Germinal center (tissue), 1 donor: ENCODE results near the gene ITGA8.
"Not testable (repeated sequence)": the region's sequence is repeated elsewhere in the genome, so short reads cannot be mapped to it uniquely, and the experiment has no call there.

Source experiments
- DNase-seq: peaks from one replicate; pipeline ENCODE4 v3.0.0; 2012; ENCODE audit warnings: mixed read lengths, low spot score

ITGA8 gene

DNA sequence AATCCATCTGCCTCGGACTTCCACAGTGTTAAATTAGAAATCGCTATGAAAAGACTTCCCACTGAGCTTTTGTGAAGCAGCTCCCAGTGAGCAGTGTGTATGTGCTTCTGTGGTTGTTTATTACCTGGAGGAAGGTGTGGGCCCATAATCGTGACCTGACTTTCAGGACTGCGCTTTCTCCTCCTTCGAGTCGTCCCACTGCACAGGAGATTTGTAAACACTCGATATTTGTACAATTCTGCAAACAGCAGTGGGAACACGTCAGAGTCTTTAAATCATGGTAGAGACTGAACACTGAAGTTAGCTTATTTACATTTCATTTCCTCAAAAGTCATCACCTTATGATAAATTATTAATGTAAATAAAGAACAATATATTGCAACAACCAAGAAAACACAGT lies 171.4 kb downstream of the ITGA8 start:
- DNase-seq = no peak

GRCh38 chr10:15546606-15547005 lies 173.1 kb downstream of the ITGA8 start:
- no peak for DNase-seq

DNA sequence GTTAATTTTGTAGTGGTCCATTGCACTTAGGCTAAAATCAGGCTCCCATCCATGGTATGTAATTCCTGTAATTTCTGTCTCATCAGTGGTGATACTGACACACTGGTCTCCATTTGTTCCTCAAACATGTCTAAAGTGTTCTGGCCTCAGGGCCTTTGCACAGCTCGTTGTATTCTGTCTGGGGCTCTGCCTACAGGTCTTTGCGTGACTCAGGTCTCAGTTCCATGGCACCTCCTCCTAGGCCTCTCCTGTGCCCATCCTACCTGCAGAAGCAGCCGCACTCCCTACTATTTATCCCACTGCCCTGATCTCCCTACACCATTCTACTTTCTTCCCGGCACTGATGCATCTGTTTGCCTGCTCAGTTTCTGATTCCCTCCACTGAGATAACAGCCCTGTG lies 173.8 kb downstream of the ITGA8 start:
- DNase-seq = no peak

DNA sequence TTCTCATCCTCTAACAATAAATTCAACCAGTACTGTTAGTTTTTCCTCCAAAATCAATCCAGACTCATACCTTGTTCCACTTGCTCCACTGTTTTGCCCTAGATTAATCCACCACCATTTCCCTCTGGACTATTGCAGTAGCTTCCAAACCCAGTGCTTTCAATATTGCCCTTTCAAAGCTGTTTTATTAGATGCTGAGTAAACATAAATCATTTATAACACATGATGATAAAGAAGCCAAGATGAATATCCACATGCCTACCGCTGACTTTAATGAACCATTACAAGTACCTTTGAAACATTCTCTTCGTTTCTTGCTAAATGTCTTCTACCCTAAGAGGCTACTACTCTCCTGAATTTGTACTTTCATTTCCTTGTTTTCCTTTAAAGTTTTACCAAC lies 174.5 kb downstream of the ITGA8 start:
- no peak for DNase-seq

GRCh38 chr10:15543994-15544393 lies 175.7 kb downstream of the ITGA8 start:
- no peak for DNase-seq

DNA sequence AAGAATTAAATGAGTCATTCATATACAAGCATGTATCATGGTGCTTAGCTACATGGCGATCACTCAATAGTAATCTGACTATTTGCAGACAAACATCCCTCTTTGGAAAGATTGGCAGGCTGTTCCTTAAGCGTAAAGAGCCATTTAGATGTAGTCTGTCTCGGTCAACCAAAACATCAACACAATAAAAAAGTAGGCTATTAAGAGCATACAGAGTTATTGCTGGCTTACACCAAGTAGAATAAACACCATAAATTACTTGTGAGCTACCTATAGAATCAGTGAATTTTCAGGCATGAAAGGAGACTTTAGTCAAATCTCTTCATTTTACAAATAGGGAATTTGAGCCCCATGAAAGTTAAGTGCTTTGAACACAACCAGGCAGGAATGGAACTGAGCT lies 176.9 kb downstream of the ITGA8 start:
- DNase-seq = no peak

- DNase-seq = no peak
Measured at GRCh38 chr10:15541376-15541775, 178.3 kb downstream of the ITGA8 start.

- DNase-seq = no peak
Measured at GRCh38 chr10:15540727-15541126, 179.0 kb downstream of the ITGA8 start.

GRCh38 chr10:15539262-15539661 lies 180.5 kb downstream of the ITGA8 start:
- DNase-seq = no peak

- not testable (repeated sequence) for DNase-seq
Measured at GRCh38 chr10:15534928-15535538, 184.7 kb downstream of the ITGA8 start.

DNA sequence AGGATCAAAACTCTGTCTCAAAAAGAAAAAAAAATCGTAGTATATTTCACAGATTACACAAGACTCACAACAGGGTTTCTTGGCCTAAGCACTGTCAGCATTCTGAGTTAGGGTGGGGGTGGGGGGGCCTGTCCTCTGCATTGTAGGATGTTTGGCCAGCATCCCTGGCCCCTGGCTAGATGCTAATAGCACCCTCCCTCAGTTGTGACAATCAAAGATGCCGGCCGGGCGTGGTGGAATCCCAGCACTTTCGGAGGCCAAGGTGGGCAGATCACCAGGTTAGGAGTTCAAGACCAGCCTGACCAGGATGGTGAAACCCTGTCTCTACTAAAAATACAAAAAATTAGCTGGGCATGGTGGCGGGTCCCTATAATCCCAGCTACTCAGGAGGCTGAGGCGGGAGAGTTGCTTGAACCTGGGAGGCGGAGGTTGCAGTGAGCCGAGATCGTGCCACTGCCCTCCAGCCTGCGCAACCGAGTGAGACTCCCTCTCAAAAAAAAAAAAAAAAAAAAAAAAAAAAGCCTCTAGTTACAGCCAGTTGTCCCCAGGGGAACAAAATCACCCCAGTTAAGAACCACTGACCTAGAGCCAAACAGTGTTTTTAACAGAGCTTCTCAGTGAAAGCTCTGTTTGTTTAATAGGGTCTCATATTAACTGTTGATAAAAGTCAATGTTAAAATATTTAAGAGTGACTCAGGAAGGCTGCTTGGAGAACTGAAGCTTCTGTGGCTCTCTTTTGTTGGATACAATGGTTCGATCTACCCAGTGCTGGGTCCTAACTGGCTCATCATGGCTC lies 187.6 kb downstream of the ITGA8 start:
- no peak for DNase-seq

DNA sequence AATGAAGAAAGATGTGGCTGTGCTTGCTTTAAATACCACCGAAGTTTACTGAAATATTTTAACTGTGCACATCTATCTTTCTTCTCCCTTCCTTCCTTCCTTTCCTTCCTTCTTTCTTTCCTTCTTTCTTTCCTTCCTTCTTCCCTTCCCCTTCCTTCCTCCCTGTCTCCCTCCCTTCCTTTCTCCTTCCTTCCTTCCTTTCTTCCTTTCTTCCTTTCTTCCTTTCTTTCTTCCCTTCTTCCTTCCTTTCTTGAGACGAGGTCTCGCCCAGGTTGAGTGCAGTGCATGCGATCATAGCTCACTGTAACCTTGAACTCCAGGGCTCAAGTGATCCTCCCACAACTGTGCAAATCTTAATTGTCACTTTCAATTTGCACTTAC lies 190.9 kb downstream of the ITGA8 start:
- no peak for DNase-seq

GRCh38 chr10:15526754-15527153 lies 193.0 kb downstream of the ITGA8 start:
- DNase-seq = no peak

- DNase-seq = no peak
Measured at GRCh38 chr10:15521328-15521903, 198.3 kb downstream of the ITGA8 start.

GRCh38 chr10:15518250-15518649 lies 201.5 kb downstream of the ITGA8 start:
- DNase-seq = no peak

GRCh38 chr10:15516256-15517085 lies 203.3 kb downstream of the ITGA8 start:
- DNase-seq = no peak

- DNase-seq = no peak
Measured at GRCh38 chr10:15515202-15515601, 204.5 kb downstream of the ITGA8 start.

DNA sequence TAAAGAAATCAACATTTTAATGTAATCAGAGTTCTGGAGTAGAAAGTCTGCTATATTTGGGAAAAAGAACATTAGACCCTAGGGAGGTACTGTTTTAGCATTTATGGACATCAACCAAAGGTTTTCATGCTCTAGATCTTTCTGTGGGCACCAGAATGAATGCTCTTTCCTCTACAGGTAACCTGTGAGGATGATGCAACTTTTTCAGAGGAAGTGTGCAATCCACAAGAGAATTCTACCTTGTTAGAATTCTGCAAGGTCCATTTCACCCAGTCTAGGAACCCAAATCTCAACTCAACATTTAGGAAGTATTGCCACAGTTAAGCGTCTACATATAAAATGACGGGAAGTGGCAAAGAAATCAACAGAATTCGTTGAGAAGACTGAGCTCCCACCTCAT lies 208.8 kb downstream of the ITGA8 start:
- DNase-seq = no peak

DNA sequence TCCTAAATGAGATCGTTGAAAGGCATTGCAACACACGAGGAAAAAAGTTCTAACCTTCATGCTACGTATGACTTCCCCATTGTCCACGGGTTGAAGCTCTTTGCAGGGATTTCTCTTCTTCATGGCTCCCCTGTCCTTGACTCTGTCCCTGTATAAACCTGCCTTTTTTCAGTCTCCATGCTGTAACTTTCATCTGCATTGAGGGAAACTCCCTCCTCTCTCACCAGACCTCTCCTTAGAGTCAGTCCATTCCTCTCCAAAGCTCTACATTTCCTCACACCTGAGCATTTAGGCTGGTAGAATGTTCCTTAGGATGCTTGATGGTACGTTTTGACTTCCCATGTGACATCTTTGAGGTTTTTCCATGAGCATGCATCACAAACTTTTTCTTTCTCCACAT lies 214.4 kb downstream of the ITGA8 start:
- no peak for DNase-seq

GRCh38 chr10:15504101-15504840 lies 215.5 kb downstream of the ITGA8 start:
- DNase-seq = no peak

- no peak for DNase-seq
Measured at GRCh38 chr10:15494850-15495506, 224.7 kb downstream of the ITGA8 start.
